DMS114 treated with DMSO at 0.1 percent for 48 hours (cell line): ENCODE measurements around the gene RIBC2.
"Not testable (repeated sequence)": the region's sequence is repeated elsewhere in the genome, so short reads cannot be mapped to it uniquely, and the experiment has no call there.

ENCODE experiments used
- DNase-seq: peaks from one replicate; lab custom pipeline; 2025; ENCODE audit not compliant: unreplicated experiment; lab: John Stamatoyannopoulos, UW

The RIBC2 gene, protein sequence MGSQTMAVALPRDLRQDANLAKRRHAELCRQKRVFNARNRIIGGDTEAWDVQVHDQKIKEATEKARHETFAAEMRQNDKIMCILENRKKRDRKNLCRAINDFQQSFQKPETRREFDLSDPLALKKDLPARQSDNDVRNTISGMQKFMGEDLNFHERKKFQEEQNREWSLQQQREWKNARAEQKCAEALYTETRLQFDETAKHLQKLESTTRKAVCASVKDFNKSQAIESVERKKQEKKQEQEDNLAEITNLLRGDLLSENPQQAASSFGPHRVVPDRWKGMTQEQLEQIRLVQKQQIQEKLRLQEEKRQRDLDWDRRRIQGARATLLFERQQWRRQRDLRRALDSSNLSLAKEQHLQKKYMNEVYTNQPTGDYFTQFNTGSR

DNA sequence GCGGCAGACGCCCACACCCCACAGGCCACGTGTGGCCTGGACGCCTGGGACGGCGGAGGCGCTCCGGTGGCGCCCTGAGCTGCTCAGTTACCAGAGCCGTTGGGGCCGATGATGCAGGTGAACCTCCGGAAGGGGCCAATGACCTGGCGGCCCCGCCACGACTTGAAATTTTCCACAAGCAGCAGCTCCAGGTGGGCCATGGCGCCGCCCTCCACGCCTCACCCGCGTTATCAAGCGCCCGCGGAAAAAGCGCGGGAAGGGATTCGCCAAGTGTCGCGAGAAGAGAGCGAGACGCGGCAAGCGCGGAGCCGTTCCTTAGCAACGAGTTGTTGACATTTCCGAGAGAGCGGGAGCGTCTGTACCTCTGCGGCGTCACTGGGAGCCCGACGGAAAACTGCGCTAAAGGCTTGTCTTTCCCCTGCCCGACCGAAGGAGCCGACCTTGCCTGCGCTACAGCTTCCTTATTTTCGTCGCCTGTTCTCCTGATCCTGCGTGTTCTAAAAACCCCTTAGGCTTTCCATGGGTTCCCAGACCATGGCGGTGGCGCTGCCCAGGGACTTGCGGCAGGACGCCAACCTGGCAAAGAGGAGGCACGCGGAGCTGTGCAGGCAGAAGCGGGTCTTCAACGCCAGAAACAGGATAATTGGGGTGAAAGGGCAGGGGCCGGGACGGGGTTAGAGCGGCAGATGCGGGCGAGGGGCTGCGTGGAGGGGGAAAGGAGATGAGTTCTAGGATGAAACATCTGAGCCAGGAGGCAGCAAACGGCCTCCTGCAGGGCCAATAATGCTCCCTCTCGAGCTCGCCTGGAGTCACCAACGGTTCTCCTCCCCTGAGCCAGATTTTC lies at the start of gene RIBC2, which contains the start of gene SMC1B:
RIBC2 (plus strand) TSS at position 326 of the 844 bp plus-strand sequence; CDS start at position 520, 194 bp downstream.
SMC1B (minus strand) TSS at position 232 of the 844 bp plus-strand sequence; CDS start at position 200, 32 bp downstream.
- peak; percentile 81 for DNase-seq

DNA sequence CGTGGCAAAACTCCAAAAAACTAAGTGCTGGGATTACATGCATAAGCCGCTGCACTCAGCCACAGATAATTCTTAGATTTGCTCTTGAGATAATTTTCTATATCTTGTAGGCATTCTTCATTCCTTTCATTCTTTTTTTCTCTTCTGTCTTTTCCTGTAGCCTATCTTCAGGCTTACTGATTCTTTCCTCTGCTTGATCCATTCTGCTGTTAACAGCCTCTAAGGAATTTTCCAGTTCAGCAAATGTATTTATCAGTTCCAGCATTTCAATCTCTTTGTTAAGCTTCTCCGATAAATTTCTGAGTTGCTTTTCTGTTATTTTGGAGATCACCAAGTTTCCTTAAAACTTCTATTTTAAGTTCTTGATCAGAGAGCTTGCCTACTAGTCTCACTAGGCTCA lies 46.8 kb upstream of the RIBC2 start:
- DNase-seq, result no peak

DNA sequence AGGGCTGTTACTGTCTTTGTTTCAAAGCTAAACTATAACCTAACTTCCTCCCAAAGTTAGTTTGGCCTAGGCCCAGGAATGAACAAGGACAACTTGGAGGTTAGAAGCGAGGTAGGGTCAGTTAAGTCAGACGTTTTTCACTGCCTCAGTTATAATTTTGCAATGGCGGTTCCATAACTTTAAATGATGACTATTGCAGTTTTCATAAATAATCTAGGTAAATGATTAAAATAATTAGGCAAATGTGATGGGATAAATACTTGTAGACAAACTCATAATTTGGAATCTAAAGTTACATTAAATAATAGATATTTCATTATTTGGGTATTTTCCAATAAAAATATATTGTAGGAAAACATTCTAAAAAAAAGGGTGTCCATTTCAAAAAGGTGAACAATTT lies 39.9 kb upstream of the RIBC2 start:
- not testable (repeated sequence) for DNase-seq

DNA sequence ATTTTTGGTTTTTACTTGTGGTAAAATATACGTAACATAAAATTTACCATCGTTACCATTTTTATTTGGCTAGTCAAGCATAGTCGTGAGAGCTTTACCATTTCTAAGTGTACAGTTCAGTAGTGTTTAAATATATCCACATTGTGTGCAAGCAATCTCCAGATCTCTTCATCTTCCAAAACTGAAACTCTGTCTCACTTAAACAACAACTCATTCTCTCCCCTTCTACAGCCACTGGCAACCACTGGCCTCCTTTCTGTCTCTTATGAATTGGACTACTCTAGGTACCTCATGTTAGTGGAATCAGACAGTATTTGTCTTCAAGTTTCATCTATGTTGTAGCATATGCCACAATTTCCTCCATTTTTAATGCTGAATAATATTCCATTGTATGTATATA lies 37.5 kb upstream of the RIBC2 start:
- DNase-seq, result no peak

DNA sequence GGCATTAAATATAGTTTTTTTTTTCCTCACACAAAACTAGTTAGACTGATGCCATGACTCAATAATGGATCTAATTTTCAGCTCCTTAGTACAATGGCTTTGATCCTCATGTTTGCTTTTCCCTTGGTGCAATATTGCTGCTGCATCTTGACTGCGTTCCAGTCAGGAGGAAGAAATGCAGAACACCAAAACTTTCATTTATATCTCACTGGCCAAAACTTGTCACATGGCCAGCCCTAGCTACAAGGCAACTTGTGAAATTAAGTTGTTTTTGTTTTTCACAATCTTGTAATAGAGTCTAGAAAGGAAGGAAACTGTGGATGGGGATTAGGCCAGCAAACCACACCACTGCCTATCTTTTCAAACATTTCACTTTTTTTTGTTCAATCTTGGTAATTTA lies 36.8 kb upstream of the RIBC2 start:
- DNase-seq, result no peak

DNA sequence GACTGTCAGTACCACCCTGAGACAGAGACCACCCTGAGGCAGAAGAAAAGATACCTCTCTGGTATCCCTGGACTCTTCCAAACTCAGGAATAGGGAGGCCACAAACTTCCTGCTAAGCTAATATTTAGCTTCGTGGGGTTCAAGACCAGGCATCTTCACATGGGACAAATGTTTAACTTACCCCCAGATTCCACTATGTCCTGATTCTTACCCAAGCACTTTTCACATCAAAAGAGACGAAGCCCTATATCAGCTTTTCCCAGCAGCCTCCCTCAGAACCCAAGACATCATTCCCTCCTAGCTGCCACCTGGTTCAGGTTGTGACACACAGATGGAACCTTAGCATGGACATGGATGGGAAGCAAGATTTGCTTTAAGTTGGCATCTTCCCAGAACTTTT lies 32.1 kb upstream of the RIBC2 start:
- DNase-seq, result no peak

DNA sequence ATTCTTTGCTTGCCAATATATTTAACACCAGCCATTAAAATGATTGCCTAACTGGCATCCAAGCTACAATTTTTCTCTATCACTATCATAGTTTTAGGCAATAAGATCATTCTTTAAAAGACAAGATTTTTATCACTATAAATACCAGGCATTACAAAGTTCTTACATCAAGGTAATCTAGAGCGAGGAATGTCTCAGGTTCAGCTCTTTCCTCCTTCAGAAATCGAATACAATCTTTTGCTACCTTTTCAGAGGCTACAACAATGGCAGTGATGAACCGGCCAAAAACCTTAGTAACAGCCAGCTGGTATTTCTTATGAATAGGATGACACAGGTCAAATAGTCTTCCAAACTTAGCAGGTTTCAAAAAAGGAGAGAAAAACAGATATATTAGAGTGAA lies 23.9 kb upstream of the RIBC2 start:
- no peak for DNase-seq

DNA sequence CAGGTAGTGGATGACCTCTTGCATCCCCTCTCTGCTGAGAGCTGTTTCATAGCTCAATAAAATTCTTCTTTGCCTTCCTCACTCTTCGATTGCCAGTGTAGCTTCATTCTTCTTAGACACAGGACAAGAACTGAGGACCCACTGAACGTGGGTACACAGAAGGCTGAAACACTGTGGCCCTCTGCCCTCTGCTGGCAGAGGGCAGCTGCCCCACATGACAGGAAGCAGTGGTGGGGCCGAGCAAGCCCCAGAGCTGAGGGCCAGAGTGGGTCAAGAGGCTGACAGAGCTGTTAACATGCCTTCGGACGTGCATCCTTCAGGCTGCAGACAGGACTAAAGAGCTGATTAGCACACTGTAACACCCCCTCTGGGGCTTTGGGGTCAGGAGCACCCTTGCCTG lies 15.7 kb upstream of the RIBC2 start:
- no peak for DNase-seq

DNA sequence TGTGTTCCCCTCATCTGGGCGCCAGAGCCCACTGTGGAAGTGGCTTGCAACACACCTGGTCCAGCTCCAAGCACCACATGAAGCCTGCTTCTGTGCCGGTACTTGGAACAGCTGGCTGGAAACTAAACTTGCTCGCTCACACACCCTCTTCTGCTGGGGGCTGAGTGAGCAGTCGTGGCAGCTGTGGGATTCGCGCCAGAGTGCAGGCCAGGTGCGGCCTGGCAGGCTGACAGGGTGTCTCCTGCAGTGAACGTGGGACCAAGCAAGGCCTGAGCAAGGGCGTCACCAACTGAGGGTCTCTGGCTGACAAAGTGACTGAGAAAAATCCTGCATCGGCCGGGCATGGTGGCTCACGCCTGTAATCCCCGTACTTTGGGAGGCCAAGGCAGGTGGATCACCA lies 15.3 kb upstream of the RIBC2 start:
- DNase-seq, result no peak

DNA sequence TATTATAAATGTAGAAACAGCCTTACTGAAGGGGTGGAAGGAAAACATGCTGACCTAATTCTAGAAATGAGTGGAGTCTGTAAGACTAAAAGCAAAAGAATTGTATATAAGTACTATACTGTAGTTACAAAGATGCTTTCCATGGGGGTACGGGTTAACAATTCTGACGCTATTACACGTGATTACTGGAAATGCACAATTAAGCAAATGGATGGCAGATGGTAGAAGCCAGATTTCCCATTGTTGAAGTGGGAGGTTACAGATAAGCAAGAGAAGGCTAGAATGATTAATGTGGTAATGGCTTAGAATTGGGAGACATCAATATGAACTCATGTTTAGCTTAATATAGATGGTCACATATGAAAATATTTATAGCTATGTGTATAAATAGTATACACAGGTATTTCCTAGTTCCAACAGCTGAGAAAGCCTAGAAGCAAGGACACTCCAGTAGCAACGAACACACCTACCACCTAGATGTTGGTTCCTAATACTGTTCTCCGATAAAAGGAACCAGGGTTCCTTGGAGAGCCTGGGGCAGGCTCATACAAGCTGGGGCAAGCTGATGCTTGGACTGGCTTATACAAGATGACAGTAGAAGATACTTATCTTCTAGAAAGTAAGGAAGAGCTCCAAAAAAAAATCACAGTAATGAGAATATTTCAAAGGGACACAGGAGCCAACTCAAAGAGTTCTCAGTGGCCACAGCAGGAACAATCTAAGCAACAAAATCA lies 13.6 kb upstream of the RIBC2 start:
- no peak for DNase-seq

DNA sequence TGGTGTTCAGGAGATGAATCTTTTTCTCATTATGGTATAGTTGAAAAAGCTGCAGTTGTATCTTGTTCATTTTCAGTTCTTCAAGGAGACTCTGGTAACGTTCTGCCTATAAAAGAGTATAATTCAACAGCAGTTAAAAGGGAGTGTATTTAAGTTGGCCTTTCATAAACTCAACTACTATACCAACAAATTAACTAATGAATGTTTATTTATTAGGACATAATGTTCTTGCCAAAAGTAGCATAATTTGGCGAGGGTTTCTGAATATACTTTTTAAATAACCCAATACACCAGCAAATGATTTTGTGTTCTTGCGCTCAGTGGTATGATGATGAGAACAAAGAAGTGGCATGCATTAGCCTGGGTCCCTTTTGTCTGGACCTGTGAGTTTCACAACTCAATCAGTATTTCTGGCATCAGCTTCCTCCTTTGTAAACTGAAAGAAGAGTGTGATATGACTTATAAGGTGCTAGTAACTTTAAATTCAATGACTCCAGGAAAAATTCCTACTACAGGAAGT lies 11.0 kb upstream of the RIBC2 start:
- no peak for DNase-seq

DNA sequence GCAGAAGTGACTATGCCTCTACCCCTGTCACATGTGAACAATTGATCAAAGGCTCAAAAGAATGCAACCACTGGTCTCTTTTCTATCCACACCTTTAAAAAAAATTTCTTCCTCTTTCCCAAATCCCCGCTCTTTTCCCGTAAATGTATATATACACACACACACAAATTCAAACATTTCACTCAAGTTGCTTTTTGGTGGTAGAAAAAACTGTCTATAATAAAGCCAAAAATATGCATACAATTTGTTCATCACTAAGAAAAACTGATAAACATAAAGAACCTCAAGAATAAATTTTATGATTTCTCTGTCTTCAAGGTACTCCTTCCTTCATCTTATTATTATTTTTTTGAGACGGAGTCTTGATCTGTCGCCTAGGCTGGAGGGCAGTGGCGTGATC lies 5.7 kb upstream of the RIBC2 start:
- DNase-seq, result no peak

DNA sequence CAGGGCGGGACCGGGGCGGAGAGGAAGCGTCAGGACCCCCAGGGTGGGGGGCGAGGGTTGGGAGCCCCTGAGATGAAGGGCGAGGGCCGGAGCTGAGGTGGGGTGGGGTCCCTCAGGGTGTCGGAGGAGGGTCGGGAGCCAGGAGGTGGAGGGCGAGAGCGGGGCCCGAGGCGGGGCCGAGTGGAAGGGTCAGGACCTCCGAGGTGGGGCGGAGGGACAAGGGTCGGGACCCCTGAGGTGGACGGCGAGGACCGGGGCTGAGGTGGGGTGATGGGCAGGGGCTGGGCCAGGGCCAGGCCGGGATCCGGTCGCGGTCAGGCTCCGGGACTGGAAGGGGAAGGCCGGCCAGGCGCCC lies 503 bp upstream of the RIBC2 start:
- no peak for DNase-seq

DNA sequence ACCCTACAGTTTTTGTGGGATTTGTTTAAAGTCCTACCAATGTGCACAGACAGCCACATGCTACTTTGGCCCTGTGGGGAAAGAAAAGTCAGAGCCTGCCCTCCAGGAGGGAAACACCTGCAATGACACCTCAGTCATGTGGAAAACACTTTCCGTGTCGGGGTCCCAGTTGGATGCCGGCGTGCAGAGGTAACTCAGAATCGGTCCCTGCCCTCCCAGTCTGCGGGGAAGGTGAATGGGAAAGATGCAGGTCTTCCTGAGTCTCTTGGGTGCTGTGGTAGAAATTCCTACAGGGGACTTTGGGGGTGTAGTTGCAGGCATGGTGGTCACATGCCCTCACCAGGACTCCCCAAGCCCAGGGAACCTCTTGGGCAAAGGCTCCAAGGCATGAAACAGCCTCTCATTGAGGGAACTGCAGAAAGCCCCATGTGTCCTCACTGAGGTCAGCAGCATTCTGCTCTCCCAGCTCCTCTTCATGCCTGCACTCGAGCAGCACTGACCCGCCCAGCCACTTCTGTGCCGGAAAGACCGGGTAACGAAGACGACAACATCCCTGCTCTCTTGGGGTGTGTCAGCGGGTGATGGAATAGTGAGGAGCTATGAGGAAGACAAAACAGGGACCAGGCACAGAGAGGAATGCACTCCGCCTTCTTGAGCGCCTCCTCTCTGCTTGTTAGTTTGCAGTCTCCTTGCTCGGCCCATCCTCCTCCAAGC lies 4.7 kb downstream of the RIBC2 start:
- DNase-seq, result no peak

DNA sequence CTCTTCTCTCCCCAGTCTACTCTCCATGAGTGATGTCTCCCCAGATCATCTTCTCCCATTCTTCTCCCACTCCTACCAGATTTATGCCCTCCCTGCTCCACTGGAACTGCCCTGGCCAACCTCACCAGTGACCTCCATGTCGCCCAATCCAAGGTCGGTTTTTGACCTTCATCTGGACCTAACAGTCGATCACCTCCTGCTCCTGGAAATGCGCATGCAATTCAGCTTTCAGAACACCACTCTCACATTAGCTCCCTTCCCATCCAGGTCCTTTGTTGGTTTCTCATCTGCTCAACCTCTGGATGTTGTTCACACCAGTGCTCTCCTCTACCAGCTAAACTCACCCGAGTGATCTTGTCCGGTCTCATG lies 5.3 kb downstream of the RIBC2 start:
- DNase-seq, result no peak

DNA sequence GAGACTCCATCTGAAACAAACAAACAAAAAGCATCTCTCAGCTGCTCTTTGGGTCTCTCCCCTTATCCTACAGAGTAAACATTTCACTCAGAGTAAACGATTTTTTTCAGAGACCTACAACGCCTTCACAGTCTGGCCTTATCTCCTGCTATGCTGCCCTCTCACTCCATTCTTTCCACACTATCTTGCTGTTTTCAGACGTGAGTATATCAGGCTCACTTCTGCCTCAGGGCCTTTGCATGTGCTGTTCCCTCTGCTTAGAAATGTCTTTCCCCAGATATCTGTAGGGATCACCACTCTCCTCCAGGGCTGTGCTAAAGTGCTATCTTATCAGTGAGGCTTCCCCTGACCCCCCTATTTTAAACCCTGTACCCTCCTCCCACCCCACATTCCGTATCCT lies 6.5 kb downstream of the RIBC2 start:
- no peak for DNase-seq

DNA sequence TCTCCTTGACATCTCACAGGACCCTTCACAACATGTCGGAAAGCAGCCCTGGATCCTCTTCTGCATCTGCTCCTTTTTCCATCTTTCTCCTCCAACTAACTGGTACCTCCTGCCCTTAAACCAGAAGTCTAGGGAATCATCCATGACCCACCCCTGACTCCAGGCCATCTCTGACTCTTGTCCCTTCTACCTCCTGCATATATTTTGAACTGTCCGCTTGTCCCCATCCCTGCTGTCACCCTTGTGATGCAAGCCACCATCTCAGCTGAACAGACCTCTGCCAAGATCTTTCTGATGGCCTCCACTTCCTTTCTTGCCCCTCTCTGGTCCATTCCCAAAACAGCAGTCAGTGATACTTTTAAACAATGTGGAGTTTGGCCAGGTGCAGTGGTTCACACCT lies 7.0 kb downstream of the RIBC2 start:
- no peak for DNase-seq

DNA sequence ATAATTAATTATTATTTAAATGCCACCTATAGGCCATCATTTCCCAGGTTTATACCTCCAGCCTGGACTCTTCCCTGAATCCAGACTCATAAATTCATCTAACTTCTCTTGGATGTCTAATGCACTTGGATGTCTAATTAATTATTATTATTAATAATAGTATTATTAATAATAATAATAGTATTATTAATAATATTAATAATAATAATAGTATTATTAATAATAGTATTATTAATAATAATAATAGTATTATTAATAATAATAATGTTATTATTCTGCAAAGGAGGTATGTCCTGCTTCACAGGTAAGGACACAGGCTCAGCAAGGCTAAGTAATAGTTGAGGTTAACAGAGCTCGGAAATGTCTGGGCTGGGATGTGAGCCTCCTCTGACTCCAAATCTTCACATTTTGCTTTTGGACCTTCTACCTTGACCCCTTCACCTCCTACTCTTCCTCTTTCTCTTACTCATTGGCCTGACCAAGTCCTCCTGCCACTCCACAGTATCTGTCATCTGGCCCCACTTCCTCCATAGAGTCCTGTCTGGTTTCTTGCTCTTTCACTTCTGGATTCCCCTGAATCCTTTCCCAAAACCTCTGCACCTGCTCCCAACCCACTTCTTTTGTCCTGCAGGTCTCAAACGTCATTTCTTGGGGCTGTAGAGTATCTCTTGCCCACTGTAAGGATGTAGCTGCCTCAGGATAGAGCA lies 8.0 kb downstream of the RIBC2 start:
- DNase-seq, result no peak

DNA sequence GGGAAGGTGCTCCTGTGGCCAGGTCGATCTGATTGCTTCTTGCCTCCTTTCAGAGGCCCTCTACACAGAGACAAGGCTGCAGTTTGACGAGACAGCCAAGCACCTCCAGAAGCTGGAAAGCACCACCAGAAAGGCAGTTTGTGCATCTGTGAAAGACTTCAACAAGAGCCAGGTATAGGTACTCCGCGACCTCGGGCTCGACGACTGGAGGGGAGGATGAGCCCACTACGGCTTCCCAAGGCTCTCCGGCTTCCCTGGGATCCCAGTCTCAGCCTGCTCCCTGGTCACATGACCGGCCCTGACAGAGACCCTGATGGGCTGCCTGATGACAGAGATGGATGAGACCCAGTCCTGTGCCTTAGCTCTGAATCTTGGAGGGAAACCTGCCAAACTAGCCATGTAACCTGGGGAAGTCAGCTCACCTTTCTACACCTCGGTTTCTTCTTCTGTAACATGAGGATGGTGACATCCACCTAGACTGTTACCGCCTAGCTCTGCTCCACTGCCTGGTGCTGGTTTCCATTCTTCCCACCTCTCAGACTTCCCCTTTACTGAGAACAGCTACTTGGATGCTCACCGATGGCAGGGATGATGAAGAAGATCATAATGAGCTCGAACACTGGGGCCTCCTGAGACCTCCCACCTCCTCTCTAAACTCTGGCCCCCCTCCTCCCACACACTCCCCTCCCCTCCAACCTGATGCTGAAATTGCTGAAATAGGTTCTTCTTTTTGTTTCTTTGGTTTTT lies 8.9 kb downstream of the RIBC2 start:
- DNase-seq, result no peak

DNA sequence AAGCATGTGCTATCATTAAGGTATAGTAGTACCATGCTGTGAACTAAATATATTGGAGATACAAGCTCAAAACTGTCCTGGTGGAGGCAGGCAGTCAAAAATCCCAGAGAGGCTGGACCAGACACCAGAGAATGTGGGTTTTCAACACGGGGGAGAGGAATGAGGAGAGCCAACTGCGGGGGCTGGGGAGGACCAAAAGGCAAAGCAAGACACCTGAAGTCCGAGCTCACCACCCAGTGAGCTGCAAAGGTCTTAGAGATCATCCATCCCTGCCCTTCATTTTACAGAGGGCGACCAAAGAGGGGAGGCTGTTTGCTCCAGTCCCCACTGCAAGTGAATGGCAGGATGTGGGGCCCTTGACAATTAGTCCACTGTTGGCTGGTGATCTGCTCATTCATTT lies 10.0 kb downstream of the RIBC2 start:
- DNase-seq, result no peak
